GM12873 (cell line): Measurements from ENCODE around the gene NIBAN1.

Source experiments
- TF ChIP-seq, protein P1 (sequence below): IDR thresholded peaks from 2 replicates; pipeline ENCODE4 v1.5.1; 2012; ENCODE audit warnings: low read depth, mild to moderate bottlenecking, moderate library complexity, low read length, control low read depth; ENCODE audit not compliant: insufficient read depth; ENCODE audit errors: missing control alignments

Gene NIBAN1

DNA sequence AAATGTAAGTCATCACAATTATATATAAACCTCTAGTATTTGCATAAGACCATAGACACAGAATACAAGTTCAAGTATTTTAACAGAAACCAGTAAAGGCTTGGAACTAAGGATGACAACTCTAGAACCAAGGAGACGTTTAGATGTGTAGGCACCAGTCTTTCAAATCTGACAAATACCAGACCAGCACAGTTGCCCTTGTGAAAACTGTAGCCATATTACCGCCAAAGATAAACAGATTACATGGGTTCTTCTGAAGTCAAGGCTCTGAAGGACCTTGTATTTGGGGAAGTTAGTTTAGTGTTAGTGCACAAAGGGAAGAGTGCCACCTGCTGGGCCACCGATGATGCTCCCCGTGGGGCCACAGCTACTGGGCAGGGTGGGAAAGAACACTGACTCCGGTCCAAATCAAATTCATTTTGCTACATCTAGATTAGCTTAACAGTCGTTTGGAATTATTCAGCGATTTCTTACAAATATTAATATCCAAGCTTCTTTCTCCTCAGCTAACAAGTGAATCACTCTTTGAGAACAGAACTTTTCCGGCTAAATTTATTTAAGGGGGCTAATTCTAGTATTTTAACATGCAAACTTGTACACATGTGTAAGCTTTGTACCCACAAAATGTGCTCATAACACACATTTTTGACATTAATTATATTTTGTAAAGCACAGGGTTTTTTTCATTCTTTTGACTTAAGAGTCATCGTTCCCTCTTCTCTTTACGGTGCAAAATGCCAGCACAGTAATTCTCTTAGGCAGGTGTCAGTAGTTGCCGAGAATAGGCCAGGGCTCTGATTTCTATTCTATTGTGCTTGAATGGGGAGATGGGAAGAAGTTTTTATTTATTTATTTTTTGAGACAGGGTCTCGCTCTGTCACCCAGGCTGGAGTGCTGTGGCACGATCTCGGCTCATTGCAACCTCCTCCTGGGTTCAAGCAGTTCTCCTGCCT lies 8.0 kb upstream of the NIBAN1 start:
- TF ChIP-seq, protein P1, sequence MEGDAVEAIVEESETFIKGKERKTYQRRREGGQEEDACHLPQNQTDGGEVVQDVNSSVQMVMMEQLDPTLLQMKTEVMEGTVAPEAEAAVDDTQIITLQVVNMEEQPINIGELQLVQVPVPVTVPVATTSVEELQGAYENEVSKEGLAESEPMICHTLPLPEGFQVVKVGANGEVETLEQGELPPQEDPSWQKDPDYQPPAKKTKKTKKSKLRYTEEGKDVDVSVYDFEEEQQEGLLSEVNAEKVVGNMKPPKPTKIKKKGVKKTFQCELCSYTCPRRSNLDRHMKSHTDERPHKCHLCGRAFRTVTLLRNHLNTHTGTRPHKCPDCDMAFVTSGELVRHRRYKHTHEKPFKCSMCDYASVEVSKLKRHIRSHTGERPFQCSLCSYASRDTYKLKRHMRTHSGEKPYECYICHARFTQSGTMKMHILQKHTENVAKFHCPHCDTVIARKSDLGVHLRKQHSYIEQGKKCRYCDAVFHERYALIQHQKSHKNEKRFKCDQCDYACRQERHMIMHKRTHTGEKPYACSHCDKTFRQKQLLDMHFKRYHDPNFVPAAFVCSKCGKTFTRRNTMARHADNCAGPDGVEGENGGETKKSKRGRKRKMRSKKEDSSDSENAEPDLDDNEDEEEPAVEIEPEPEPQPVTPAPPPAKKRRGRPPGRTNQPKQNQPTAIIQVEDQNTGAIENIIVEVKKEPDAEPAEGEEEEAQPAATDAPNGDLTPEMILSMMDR, result peak; percentile 95

DNA sequence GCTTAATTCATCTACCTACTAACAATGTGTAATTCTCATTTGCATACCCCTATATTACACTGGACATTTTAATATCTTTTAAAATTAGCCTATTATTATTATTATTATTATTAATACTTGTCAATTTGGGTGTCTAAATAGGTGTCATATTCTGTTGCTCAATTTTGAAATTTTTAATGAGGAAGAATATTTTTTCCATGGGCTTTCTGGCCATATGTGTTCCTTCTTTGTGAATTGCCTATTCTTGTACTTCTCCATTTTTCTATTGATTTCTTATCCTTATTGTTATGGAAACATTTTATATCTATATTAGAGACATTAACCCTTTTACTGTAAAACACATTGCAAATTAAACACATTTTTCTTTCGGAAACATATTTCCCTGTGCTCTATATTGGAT lies 6.4 kb upstream of the NIBAN1 start:
- TF ChIP-seq, protein P1, result no peak

DNA sequence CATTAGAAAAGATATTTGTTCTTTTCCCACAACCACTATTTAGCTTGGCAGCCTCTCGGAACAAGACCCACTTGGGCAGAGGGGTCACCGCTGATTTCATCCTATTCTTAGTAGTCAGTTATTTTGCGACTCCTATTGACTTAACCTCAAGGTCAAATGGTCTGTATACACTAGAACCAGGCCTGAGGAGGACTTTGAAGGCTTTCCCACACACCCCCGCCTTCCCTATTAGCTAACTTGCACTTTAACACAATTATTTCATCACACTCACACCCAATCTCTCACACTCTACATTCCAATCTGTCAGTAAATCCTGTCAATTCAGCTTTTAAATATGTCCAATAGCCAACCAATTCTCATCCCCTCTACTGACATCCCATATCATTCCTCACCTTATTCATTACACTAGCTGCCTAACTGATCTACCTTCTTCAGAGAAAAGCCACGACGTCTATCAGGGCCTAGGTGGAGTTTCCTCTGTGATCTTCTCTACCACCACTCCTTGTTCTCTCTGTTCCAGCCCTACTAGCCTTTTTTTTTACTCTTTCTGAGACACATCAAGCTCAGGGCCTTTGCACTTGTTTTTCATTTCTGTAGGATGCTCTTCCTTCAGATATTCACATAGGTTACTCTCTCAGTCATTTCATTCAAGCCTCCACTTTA lies 1.0 kb upstream of the NIBAN1 start:
- TF ChIP-seq, protein P1, result no peak

DNA sequence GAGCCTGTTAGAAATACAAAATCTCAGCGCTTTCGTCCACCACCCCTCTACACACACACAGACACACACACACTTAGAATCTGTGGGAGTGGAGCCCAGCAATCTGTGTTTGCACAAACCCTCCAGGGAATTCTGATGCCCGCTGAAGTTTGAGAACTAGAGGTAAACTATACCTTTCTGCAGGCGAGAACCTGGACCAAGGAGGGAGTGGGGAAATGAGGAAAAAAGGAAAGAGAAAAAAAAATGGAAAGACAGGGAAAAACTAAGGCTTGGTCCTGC lies 468 bp upstream of the NIBAN1 start:
- TF ChIP-seq, protein P1, result no peak

DNA sequence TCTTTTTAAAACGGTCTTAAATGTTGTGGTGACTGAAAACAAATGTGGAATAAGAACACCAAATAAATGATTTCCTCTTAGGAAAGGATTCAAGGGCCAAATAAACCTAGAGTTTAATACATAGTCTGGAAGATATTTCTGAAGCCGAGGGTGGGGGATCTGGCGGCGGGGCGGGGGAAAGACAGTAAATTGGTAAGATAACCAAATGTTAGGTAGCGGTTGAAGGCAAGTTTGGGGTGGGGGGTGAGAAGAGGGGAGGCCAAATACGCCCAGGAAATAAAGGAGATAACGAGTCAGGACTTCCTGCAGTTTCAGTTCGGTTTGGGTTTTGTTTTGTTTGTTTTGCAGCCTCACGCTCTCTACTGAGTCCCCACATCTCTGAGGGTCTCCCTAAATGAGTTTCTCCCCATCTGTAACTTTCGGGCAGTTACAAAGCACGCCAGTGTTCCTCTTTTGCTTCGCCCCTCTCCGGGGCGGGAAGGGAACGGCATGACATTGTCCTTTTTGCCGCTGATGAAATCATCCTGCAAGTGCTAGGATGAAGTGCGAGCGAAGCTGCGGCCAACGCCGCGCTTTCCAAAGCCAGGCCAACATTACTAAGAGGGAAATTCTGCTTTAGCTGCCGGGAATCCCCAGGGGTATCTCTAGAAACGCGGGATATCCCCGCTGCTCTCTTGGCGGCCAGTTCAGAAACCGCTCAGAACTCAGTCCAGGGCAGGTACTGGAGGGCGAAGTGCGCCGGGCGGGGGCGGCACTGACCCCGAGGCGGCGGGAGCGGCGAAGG lies 844 bp downstream of the NIBAN1 start:
- TF ChIP-seq, protein P1, result no peak

DNA sequence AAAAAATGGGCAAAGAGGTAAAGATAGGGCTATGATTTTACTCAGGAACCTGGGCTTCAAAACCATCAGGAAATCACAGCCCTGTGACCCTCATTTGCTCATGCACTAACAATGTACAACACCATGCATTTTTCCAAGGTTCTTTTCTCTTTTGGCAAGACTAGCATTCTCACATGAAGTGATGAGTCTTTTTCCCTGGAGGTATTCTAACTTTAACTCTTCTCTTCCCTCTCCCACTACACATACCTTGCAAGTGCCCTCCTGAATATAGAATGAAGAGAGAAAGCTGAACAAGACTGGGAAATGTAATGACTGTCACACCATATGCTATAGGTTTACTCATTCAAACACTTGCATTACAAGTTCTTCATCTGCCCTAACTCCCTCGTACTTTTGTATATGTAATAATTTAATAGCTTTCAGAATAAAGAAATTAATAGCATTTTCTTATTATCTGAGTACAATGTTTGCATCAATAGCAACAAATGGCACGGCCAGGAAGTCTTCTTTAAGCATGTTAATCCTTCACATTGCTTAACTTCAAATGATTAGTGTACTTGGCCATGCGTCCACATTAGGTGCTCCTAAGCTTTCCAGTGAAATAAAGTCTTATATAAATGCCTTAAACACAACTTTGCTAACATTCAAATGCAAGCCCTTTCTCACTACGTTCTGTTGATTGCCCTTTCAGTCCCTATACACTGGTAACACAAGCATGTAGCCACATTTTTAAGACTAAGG lies 1.8 kb downstream of the NIBAN1 start:
- TF ChIP-seq, protein P1, result no peak
